Testis (tissue), 3 donors: ENCODE results near the gene FBN1. TPM values are rescaled to one million over a fixed set of nuclear protein-coding genes. Genes with fewer than 3 reads are reported as not detected.

Experiments used
- DNase-seq: peaks from one replicate; pipeline ENCODE4 v3.0.0-alpha.2; 2019
- H3K27ac ChIP-seq, 2 donors: fragments of 200-600 bp; sonication (generic); one replicate each; pipeline ENCODE4 v1.5.1; 2019
- H3K27me3 ChIP-seq: fragments of 200-600 bp; sonication (generic); one replicate; pipeline ENCODE4 v1.5.1; 2019
- H3K36me3 ChIP-seq: fragments of 200-600 bp; sonication (generic); one replicate; pipeline ENCODE4 v1.5.1; 2017; ENCODE audit warnings: low read depth; ENCODE audit errors: missing control alignments
- H3K4me1 ChIP-seq: fragments of 200-600 bp; sonication (generic); one replicate; pipeline ENCODE4 v1.5.1; 2019
- H3K4me3 ChIP-seq, 2 donors: fragments of 200-600 bp; sonication (generic); one replicate each; pipeline ENCODE4 v1.5.1; 2017 to 2019
- H3K9me3 ChIP-seq: fragments of 200-600 bp; sonication (generic); one replicate; pipeline ENCODE4 v1.5.1; 2017
- CTCF ChIP-seq, 3 experiments: fragments of 450-650 bp in 2 of 3; fragments of 200-600 bp in 1 of 3; sonication (generic) in 1 of 3; IDR thresholded peaks; one replicate each; pipeline ENCODE4 v1.5.1; 2016 to 2019; ENCODE audit warnings: antibody characterized with exemption in 3 of 3, mild to moderate bottlenecking in 2 of 3, moderate library complexity in 1 of 3
- POLR2A ChIP-seq: fragments of 450-650 bp; IDR thresholded peaks from one replicate; pipeline ENCODE4 v1.6.1; 2017; ENCODE audit warnings: antibody characterized with exemption, mild to moderate bottlenecking, moderate library complexity
- WGBS, 2 donors: methylation state at CpG; one replicate each; pipeline ENCODE4 v1.1.5; 2018; 5-methylcytosine and 5-hydroxymethylcytosine counted together
- intact Hi-C: fragments of 100-400 bp; cut with DNase I; formaldehyde crosslinking; loops from one replicate; pipeline ENCODE4 v1.15.1; 2023; ENCODE audit warnings: low total_unique reads
- polyA plus RNA-seq: library from polyadenylated mRNA; stranded (reverse); fragments of 350-450 nt; fragmentation: Illumina TruSeq; extraction: RNeasy Lipid Tissue Mini Kit (QIAGEN cat#74804); gene quantifications from one replicate; pipeline ENCODE4 v1.2.3, GENCODE V29; 2014; ENCODE audit warnings: low read depth, low replicate concordance; ENCODE audit not compliant: insufficient read depth
- total RNA-seq, 2 donors: library from RNA; depleted of rRNA; stranded (reverse); fragments of >200 nt; gene quantifications; one replicate each; pipeline ENCODE4 v1.2.3, GENCODE V29; 2016

Gene FBN1
- total and polyA plus RNA-seq, 3 donors from 2014 or later = 48.5 to 77.1 (median 68.7) TPM

- no peak for DNase-seq
- no peak overlapping the region for H3K27ac ChIP-seq
- no peaks in the 10 kb centered on the region for H3K4me1 ChIP-seq
- TF ChIP-seq POLR2A = no peak
- no peaks in the 10 kb centered on the region for H3K36me3 ChIP-seq
- intact Hi-C loops = no loop called here
- 88 to 100% methylated on average over 2 of the region's 2 CpGs for WGBS, 2 donors
- H3K9me3 ChIP-seq = no peaks in the 10 kb centered on the region
- H3K27me3 ChIP-seq = no peaks in the 10 kb centered on the region
- no peak overlapping the region for H3K4me3 ChIP-seq
These were observed 37.6 kb upstream of the FBN1 start for GRCh38 chr15:48682942-48683651.

- no peak for TF ChIP-seq CTCF (IDR thresholded peaks at IDR 0.05)
- TF ChIP-seq POLR2A = no peak
- Histone ChIP-seq H3K27me3 (no peaks in the 10 kb centered on the region), H3K27ac (no peak overlapping the region), H3K4me1 (no peaks in the 10 kb centered on the region), H3K36me3 (no peaks in the 10 kb centered on the region), H3K9me3 (no peaks in the 10 kb centered on the region), H3K4me3 (no peak overlapping the region)
- WGBS, 2 donors = 67% methylated on average over 3 of the region's 3 CpGs
- DNase-seq = no peak
- intact Hi-C loops = no loop called here
These were observed 35.8 kb upstream of the FBN1 start for GRCh38 chr15:48681353-48681752.

GRCh38 chr15:48680841-48681240, 35.3 kb upstream of the FBN1 start:
- Histone ChIP-seq H3K27me3 (no peaks in the 10 kb centered on the region), H3K36me3 (no peaks in the 10 kb centered on the region), H3K9me3 (no peaks in the 10 kb centered on the region), H3K4me3 (no peak overlapping the region), H3K27ac (no peak overlapping the region), H3K4me1 (no peaks in the 10 kb centered on the region)
- intact Hi-C loops = no loop called here
- WGBS, 2 donors = 84 to 85% methylated on average over 1 of the region's 1 CpG
- DNase-seq = no peak
- TF ChIP-seq POLR2A = no peak
- TF ChIP-seq CTCF (IDR thresholded peaks at IDR 0.05) = no peak

GRCh38 chr15:48679952-48680351, 34.4 kb upstream of the FBN1 start:
- no peaks in the 10 kb centered on the region for H3K4me1 ChIP-seq
- no peak overlapping the region for H3K4me3 ChIP-seq
- 77 to 84% methylated on average over 2 of the region's 2 CpGs for WGBS, 2 donors
- intact Hi-C loops = no loop called here
- no peaks in the 10 kb centered on the region for H3K27me3 ChIP-seq
- H3K9me3 ChIP-seq = no peaks in the 10 kb centered on the region
- H3K36me3 ChIP-seq = no peaks in the 10 kb centered on the region
- no peak for TF ChIP-seq CTCF (IDR thresholded peaks at IDR 0.05)
- TF ChIP-seq POLR2A = no peak
- no peak for DNase-seq
- no peak overlapping the region for H3K27ac ChIP-seq

GRCh38 chr15:48678851-48679250, 33.3 kb upstream of the FBN1 start:
- no peaks in the 10 kb centered on the region for H3K4me1 ChIP-seq
- H3K27me3 ChIP-seq = no peaks in the 10 kb centered on the region
- H3K36me3 ChIP-seq = no peaks in the 10 kb centered on the region
- H3K9me3 ChIP-seq = no peaks in the 10 kb centered on the region
- H3K27ac ChIP-seq = no peak overlapping the region
- intact Hi-C loops = no loop called here
- H3K4me3 ChIP-seq = no peak overlapping the region
- 91 to 97% methylated on average over 6 to 7 of the region's 7 CpGs for WGBS, 2 donors
- DNase-seq = no peak
- TF ChIP-seq POLR2A (no peak), CTCF (IDR thresholded peaks at IDR 0.05) (no peak)
